Liver (tissue), 9 donors: Measurements from ENCODE around the gene LCE2C. TPM values are rescaled to one million over a fixed set of nuclear protein-coding genes. Genes with fewer than 3 reads are reported as not detected.
"Not testable (repeated sequence)": the region's sequence is repeated elsewhere in the genome, so short reads cannot be mapped to it uniquely, and the experiment has no call there.

Experiments used
- DNase-seq: peaks from one replicate; pipeline ENCODE4 v3.0.0-alpha.2; 2017; ENCODE audit warnings: low spot score
- H3K27ac ChIP-seq, 2 donors: one replicate each; pipeline ENCODE4 v1.7.0; 2013; ENCODE audit warnings: inconsistent platforms in 2 of 2, low read length in 2 of 2, control low read depth in 1 of 2, low read depth in 1 of 2, mild to moderate bottlenecking in 1 of 2
- H3K27me3 ChIP-seq, 4 donors: one replicate each; pipeline versions ENCODE4 v1.6.1 to v1.7.0; 2013; ENCODE audit warnings: low read length in 3 of 4, inconsistent platforms in 1 of 4, mild to moderate bottlenecking in 1 of 4, moderate library complexity in 1 of 4; ENCODE audit not compliant: control insufficient read depth in 4 of 4, insufficient read depth in 4 of 4
- H3K36me3 ChIP-seq, 4 donors: one replicate each; pipeline versions ENCODE4 v1.6.1 to v1.7.0; 2013; ENCODE audit warnings: low read length in 3 of 4, mild to moderate bottlenecking in 3 of 4, low read depth in 1 of 4, moderate library complexity in 1 of 4; ENCODE audit not compliant: control insufficient read depth in 4 of 4, insufficient read depth in 3 of 4
- H3K4me1 ChIP-seq, 4 donors: one replicate each; pipeline versions ENCODE4 v1.6.1 to v1.7.0; 2013; ENCODE audit warnings: low read length in 3 of 4, mild to moderate bottlenecking in 3 of 4, moderate library complexity in 1 of 4; ENCODE audit not compliant: control insufficient read depth in 4 of 4, insufficient read depth in 4 of 4
- H3K4me3 ChIP-seq, 3 donors: one replicate each; pipeline versions ENCODE4 v1.6.1 to v1.7.0; 2013; ENCODE audit warnings: low read length in 3 of 3, control low read depth in 1 of 3, low read depth in 1 of 3, mild to moderate bottlenecking in 1 of 3
- H3K9ac ChIP-seq, 2 donors: one replicate each; pipeline ENCODE4 v1.7.0; 2013; ENCODE audit warnings: low read length in 2 of 2, mild to moderate bottlenecking in 2 of 2, moderate library complexity in 2 of 2, control low read depth in 1 of 2, low read depth in 1 of 2
- H3K9me3 ChIP-seq, 4 donors: one replicate each; pipeline versions ENCODE4 v1.6.1 to v1.7.0; 2013; ENCODE audit warnings: low read length in 3 of 4; ENCODE audit not compliant: control insufficient read depth in 4 of 4
- ATF3 ChIP-seq: IDR thresholded peaks from 2 replicates; pipeline ENCODE4 v1.6.1; 2016; ENCODE audit warnings: antibody characterized with exemption
- FOXA1 ChIP-seq: IDR thresholded peaks from 2 replicates; pipeline ENCODE4 v1.6.1; 2016; ENCODE audit warnings: antibody characterized with exemption
- FOXA2 ChIP-seq: IDR thresholded peaks from 2 replicates; pipeline ENCODE4 v1.6.1; 2016; ENCODE audit warnings: antibody characterized with exemption
- HNF4A ChIP-seq, 2 donors: conservative IDR thresholded peaks; 2 replicates each; pipeline ENCODE4 v1.6.1; 2016; ENCODE audit warnings: antibody characterized with exemption in 2 of 2, mild to moderate bottlenecking in 2 of 2
- MAX ChIP-seq: IDR thresholded peaks from 2 replicates; pipeline ENCODE4 v1.6.1; 2016; ENCODE audit warnings: antibody characterized with exemption
- NR2F2 ChIP-seq: IDR thresholded peaks from 2 replicates; pipeline ENCODE4 v1.6.1; 2016; ENCODE audit warnings: antibody characterized with exemption
- RAD21 ChIP-seq, 2 donors: IDR thresholded peaks; 2 replicates each; pipeline ENCODE4 v1.6.1; 2016; ENCODE audit warnings: antibody characterized with exemption in 2 of 2, mild to moderate bottlenecking in 2 of 2
- REST ChIP-seq: IDR thresholded peaks from 2 replicates; pipeline ENCODE4 v1.6.1; 2016; ENCODE audit warnings: antibody characterized with exemption, mild to moderate bottlenecking
- RXRA ChIP-seq, 2 donors: IDR thresholded peaks; 2 replicates each; pipeline ENCODE4 v1.6.1; 2017 to 2018; ENCODE audit warnings: antibody characterized with exemption in 2 of 2, mild to moderate bottlenecking in 1 of 2
- SP1 ChIP-seq: IDR thresholded peaks from 2 replicates; pipeline ENCODE4 v1.6.1; 2018; ENCODE audit warnings: antibody characterized with exemption, mild to moderate bottlenecking
- TAF1 ChIP-seq: conservative IDR thresholded peaks from 2 replicates; pipeline ENCODE4 v1.6.1; 2016; ENCODE audit warnings: antibody characterized with exemption, mild to moderate bottlenecking
- YY1 ChIP-seq: IDR thresholded peaks from 2 replicates; pipeline ENCODE4 v1.6.1; 2016; ENCODE audit warnings: antibody characterized with exemption, mild to moderate bottlenecking
- ZBTB33 ChIP-seq: IDR thresholded peaks from 2 replicates; pipeline ENCODE4 v1.6.1; 2016; ENCODE audit warnings: antibody characterized with exemption
- WGBS: extraction: QIAGEN DNeasy Blood & Tissue Kit; methylation state at CpG from one replicate; pipeline ENCODE4 v1.1.7; 2013; 5-methylcytosine and 5-hydroxymethylcytosine counted together
- polyA plus RNA-seq, 2 donors: library from polyadenylated mRNA; stranded (reverse) in 1 of 2; unstranded in 1 of 2; fragments of 200-250 nt in 1 of 2; fragments of >200 nt in 1 of 2; fragmentation: Nextera tagmentation in 1 of 2; extraction: Ambion mirVana in 1 of 2; gene quantifications; one replicate each; pipeline versions ENCODE4 v1.2.1 to v1.2.3, GENCODE V29; 2013 to 2015
- total RNA-seq, 2 donors: library from RNA; depleted of rRNA; stranded (reverse); fragments of >200 nt; gene quantifications; one replicate each; pipeline ENCODE4 v1.2.3, GENCODE V29; 2014
- donor health status: healthy.
- donor health status: healthy.
- donor health status: healthy.
- donor health status: healthy.
- donor health status: healthy.

Gene LCE2C, protein sequence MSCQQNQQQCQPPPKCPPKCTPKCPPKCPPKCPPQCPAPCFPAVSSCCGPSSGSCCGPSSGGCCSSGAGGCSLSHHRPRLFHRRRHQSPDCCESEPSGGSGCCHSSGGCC
- total RNA-seq, result not detected
- polyA plus RNA-seq, result not detected

GRCh38 chr1:152674983-152675382, at the start of gene LCE2C:
Gene LCE2C (plus strand): TSS chr1:152675279. CDS start chr1:152676016, 737 bp downstream.
- H3K9me3 ChIP-seq, H3K9ac ChIP-seq, H3K4me1 ChIP-seq, DNase-seq, H3K4me3 ChIP-seq, H3K36me3 ChIP-seq, H3K27me3 ChIP-seq, H3K27ac ChIP-seq: not testable (repeated sequence)
- 87% methylated on average over 3 of the region's 3 CpGs for WGBS

GRCh38 chr1:152626744-152627143, 48.3 kb upstream of the LCE2C start:
- H3K4me1 ChIP-seq, result peaks cover 0 to 15% (median 7%) of the 10 kb centered on the region in 4 donors
- no peaks in the 10 kb centered on the region for H3K36me3 ChIP-seq
- H3K9ac ChIP-seq, result no peak overlapping the region
- H3K27ac ChIP-seq, result no peak overlapping the region
- 73% methylated on average over 1 of the region's 1 CpG for WGBS
- H3K4me3 ChIP-seq, result no peak overlapping the region
- DNase-seq, result no peak
- no peaks in the 10 kb centered on the region for H3K27me3 ChIP-seq
- TF ChIP-seq RXRA (IDR thresholded peaks at IDR 0.05) (no peak), FOXA1 (no peak), YY1 (no peak), NR2F2 (no peak), RAD21 (IDR thresholded peaks at IDR 0.05) (no peak)
- H3K9me3 ChIP-seq, result no peaks in the 10 kb centered on the region

DNA sequence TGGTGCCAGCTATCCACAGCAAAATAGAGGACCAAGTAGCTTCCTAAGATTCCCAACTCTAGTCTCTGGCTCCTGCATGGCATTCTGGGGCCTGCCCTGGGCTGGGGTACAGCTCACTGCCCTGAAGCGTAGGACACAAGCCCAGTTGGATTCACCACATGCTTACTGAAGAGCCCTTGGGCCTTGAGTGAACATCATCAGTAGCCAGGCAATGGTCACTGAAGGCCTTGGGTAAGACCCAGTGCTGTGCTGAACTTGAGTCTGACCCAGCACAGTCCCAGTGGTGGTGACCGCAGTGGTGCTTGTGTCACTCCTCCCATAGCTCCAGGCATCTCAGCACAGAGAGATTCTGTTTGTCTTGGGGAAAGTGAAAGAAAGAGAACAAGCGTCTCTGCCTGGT, 44.5 kb upstream of the LCE2C start:
- H3K9me3 ChIP-seq, result no peaks in the 10 kb centered on the region
- no peak overlapping the region for H3K9ac ChIP-seq
- no peaks in the 10 kb centered on the region for H3K27me3 ChIP-seq
- H3K4me1 ChIP-seq, result no peaks in the 10 kb centered on the region
- no peak for DNase-seq
- TF ChIP-seq ATF3, result no peak
- no peak for TF ChIP-seq NR2F2
- no peak for TF ChIP-seq FOXA2
- H3K4me3 ChIP-seq, result no peak overlapping the region
- no peaks in the 10 kb centered on the region for H3K36me3 ChIP-seq
- H3K27ac ChIP-seq, result no peak overlapping the region
- WGBS, result 90% methylated on average over 3 of the region's 3 CpGs

DNA sequence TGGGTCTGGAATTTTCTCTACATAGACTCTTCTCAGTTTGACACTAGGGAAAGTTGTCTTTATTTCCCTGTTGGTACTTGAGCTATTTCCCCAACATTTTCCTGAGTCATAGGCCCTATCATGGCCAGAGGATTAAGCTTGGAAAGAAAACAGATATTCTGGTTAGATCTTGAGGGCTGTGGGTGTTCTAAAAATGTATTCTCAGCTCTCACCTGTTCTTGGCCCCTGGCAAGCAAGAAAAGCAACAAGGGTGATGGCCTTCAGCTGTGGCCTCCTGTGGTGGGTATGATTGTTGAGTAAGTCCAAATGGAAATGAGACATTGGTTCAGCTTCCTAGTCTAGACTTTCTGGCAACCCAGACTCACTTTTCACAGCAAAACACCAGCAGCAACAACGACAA, 34.7 kb upstream of the LCE2C start:
- H3K27ac ChIP-seq, result no peak overlapping the region
- no peak overlapping the region for H3K9ac ChIP-seq
- no peak overlapping the region for H3K4me3 ChIP-seq
- TF ChIP-seq MAX, result no peak
- TF ChIP-seq FOXA1, result no peak
- TF ChIP-seq REST, result no peak
- no peak for TF ChIP-seq HNF4A (conservative IDR thresholded peaks at IDR 0.05)
- TF ChIP-seq RAD21 (IDR thresholded peaks at IDR 0.05), result no peak
- no peak for TF ChIP-seq FOXA2
- TF ChIP-seq TAF1, result no peak
- TF ChIP-seq SP1, result no peak
- TF ChIP-seq YY1, result no peak
- no peak for TF ChIP-seq ZBTB33
- no peaks in the 10 kb centered on the region for H3K4me1 ChIP-seq
- H3K36me3 ChIP-seq, result no peaks in the 10 kb centered on the region
- WGBS, result 75% methylated on average over 1 of the region's 1 CpG
- no peaks in the 10 kb centered on the region for H3K27me3 ChIP-seq
- H3K9me3 ChIP-seq, result peaks cover 0 to 4% (median 1%) of the 10 kb centered on the region in 4 donors
- DNase-seq, result no peak
